Cardiac muscle cell (in vitro differentiated cells and primary cell): ENCODE measurements around the gene MARS1. TPM values are rescaled to one million over a fixed set of nuclear protein-coding genes. Genes with fewer than 3 reads are reported as not detected.

ENCODE experiments used
- DNase-seq, 2 donors: peaks; one replicate each; pipeline versions ENCODE4 v3.0.0 to v3.0.0-alpha.2; 2010 to 2017; ENCODE audit warnings: low read depth in 1 of 2, low spot score in 1 of 2
- H3K27ac ChIP-seq: fragments of 200-600 bp; sonication (generic); 2 replicates; pipeline ENCODE4 v1.5.1; 2016
- H3K27me3 ChIP-seq: fragments of 200-600 bp; sonication (generic); 2 replicates; pipeline ENCODE4 v1.6.0; 2016; ENCODE audit warnings: control low read depth
- H3K36me3 ChIP-seq: fragments of 200-600 bp; sonication (generic); 2 replicates; pipeline ENCODE4 v1.5.1; 2016; ENCODE audit warnings: control low read depth
- H3K4me1 ChIP-seq: fragments of 200-600 bp; sonication (generic); 2 replicates; pipeline ENCODE4 v1.8.1; 2017; ENCODE audit warnings: low read depth, mild to moderate bottlenecking, mixed run types
- H3K4me3 ChIP-seq: fragments of 200-600 bp; sonication (generic); 2 replicates; pipeline ENCODE4 v1.5.1; 2016; ENCODE audit warnings: mild to moderate bottlenecking
- H3K9me3 ChIP-seq: fragments of 200-600 bp; sonication (generic); 2 replicates; pipeline ENCODE4 v1.5.1; 2017; ENCODE audit warnings: low read depth, mild to moderate bottlenecking, control low read depth
- CTCF ChIP-seq: IDR thresholded peaks from 2 replicates; pipeline ENCODE4 v1.5.1; 2012; ENCODE audit warnings: low read depth, mild to moderate bottlenecking, low read length
- polyA plus RNA-seq: library from polyadenylated mRNA; unstranded; fragments of >200 nt; fragmentation: Nextera tagmentation; extraction: Ambion mirVana; gene quantifications from 2 replicates; pipeline ENCODE4 v1.2.1, GENCODE V29; 2016
- total RNA-seq: library from RNA; depleted of rRNA; stranded (reverse); fragments of >200 nt; gene quantifications from 2 replicates; pipeline ENCODE4 v1.2.3, GENCODE V29; 2016

MARS1 gene
- total and polyA plus RNA-seq, 2 experiments from 2014 or later: 76.7 to 190 TPM

DNA sequence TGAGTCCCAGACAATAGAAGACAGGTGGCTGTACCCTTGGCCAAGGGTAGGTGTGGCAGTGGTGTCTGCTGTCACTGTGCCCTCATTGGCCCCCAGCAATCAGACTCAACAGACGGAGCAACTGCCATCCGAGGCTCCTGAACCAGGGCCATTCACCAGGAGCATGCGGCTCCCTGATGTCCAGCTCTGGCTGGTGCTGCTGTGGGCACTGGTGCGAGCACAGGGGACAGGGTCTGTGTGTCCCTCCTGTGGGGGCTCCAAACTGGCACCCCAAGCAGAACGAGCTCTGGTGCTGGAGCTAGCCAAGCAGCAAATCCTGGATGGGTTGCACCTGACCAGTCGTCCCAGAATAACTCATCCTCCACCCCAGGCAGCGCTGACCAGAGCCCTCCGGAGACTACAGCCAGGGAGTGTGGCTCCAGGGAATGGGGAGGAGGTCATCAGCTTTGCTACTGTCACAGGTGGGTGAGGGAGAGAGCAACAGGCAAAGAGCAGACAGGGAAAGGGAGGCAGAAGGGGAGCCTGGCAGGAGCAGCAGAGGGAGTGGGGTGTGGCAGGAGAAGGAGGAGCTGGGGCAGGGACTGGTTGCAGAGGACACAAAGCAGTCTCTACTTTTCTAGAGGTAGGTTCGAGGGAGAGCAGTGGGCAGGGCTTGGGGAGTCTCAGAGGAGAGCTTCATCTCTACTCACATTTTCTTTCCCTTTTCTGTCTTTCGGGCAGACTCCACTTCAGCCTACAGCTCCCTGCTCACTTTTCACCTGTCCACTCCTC lies 32.3 kb upstream of the MARS1 start:
- peaks cover 26% of the 10 kb centered on the region for H3K4me1 ChIP-seq
- no peak overlapping the region for H3K4me3 ChIP-seq
- H3K27me3 ChIP-seq: peaks cover 2% of the 10 kb centered on the region
- TF ChIP-seq CTCF: no peak
- H3K36me3 ChIP-seq: no peaks in the 10 kb centered on the region
- no peaks in the 10 kb centered on the region for H3K9me3 ChIP-seq
- no peak for DNase-seq
- H3K27ac ChIP-seq: no peak overlapping the region

DNA sequence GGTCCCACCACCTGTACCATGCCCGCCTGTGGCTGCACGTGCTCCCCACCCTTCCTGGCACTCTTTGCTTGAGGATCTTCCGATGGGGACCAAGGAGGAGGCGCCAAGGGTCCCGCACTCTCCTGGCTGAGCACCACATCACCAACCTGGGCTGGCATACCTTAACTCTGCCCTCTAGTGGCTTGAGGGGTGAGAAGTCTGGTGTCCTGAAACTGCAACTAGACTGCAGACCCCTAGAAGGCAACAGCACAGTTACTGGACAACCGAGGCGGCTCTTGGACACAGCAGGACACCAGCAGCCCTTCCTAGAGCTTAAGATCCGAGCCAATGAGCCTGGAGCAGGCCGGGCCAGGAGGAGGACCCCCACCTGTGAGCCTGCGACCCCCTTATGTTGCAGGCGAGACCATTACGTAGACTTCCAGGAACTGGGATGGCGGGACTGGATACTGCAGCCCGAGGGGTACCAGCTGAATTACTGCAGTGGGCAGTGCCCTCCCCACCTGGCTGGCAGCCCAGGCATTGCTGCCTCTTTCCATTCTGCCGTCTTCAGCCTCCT lies 31.6 kb upstream of the MARS1 start:
- Histone ChIP-seq H3K4me1 (peaks cover 25% of the 10 kb centered on the region), H3K4me3 (no peak overlapping the region), H3K27me3 (peaks cover 7% of the 10 kb centered on the region), H3K9me3 (no peaks in the 10 kb centered on the region), H3K27ac (no peak overlapping the region), H3K36me3 (no peaks in the 10 kb centered on the region)
- peak; percentile 54 to 75 for DNase-seq
- TF ChIP-seq CTCF: peak; percentile 67

DNA sequence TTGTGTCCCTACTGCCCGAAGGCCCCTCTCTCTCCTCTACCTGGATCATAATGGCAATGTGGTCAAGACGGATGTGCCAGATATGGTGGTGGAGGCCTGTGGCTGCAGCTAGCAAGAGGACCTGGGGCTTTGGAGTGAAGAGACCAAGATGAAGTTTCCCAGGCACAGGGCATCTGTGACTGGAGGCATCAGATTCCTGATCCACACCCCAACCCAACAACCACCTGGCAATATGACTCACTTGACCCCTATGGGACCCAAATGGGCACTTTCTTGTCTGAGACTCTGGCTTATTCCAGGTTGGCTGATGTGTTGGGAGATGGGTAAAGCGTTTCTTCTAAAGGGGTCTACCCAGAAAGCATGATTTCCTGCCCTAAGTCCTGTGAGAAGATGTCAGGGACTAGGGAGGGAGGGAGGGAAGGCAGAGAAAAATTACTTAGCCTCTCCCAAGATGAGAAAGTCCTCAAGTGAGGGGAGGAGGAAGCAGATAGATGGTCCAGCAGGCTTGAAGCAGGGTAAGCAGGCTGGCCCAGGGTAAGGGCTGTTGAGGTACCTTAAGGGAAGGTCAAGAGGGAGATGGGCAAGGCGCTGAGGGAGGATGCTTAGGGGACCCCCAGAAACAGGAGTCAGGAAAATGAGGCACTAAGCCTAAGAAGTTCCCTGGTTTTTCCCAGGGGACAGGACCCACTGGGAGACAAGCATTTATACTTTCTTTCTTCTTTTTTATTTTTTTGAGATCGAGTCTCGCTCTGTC lies 31.0 kb upstream of the MARS1 start:
- Histone ChIP-seq H3K9me3 (no peaks in the 10 kb centered on the region), H3K4me1 (peaks cover 18% of the 10 kb centered on the region), H3K4me3 (no peak overlapping the region), H3K27ac (no peak overlapping the region), H3K36me3 (no peaks in the 10 kb centered on the region), H3K27me3 (peaks cover 7% of the 10 kb centered on the region)
- TF ChIP-seq CTCF: no peak
- no peak for DNase-seq

DNA sequence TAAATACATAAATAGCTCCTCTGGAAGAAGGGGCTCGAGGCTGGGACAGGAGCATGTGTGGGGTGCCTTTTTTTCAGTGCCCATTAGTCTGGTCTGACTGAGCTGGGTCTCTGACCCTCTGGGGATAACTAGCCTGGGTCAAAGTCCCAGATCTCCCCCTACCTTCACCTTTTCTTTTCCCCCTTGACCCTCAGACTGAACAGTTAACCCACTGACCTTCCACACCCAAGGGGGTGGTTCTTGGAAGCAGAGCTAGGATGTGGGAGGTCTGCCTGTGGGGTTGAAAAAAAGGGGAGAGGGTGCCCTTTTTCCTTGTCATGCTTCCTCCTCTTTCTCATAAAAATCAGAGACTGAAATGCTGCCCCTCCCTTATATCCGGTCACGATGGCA lies 29.2 kb upstream of the MARS1 start:
- Histone ChIP-seq H3K27ac (no peak overlapping the region), H3K36me3 (no peaks in the 10 kb centered on the region), H3K4me1 (peaks cover 13% of the 10 kb centered on the region), H3K4me3 (peak overlapping the region; percentile 43), H3K9me3 (no peaks in the 10 kb centered on the region), H3K27me3 (peaks cover 7% of the 10 kb centered on the region)
- DNase-seq: no peak
- TF ChIP-seq CTCF: no peak

- H3K9me3 ChIP-seq: no peaks in the 10 kb centered on the region
- H3K27ac ChIP-seq: no peak overlapping the region
- peak; percentile 96 to 98 for DNase-seq
- peaks cover 7% of the 10 kb centered on the region for H3K27me3 ChIP-seq
- H3K4me3 ChIP-seq: peak overlapping the region; percentile 43
- TF ChIP-seq CTCF: peak; percentile 89
- H3K36me3 ChIP-seq: no peaks in the 10 kb centered on the region
- peaks cover 13% of the 10 kb centered on the region for H3K4me1 ChIP-seq
These were observed 28.7 kb upstream of the MARS1 start for GRCh38 chr12:57459055-57459749.
